Lower lobe of right lung (tissue), 2 donors: ENCODE measurements around the gene MYO9A. TPM values are rescaled to one million over a fixed set of nuclear protein-coding genes. Genes with fewer than 3 reads are reported as not detected.

Source experiments
- ATAC-seq, 2 donors: fragments of 200-7000 bp; cut with Tn5 transposase; one replicate each; pipeline ENCODE4 v1.9.1; 2020 to 2022; ENCODE audit warnings: mild to moderate bottlenecking in 2 of 2, moderate library complexity in 2 of 2
- DNase-seq: peaks from one replicate; pipeline ENCODE4 v3.0.0-alpha.2; 2020
- H3K27ac ChIP-seq: fragments of 200-600 bp; one replicate; pipeline ENCODE4 v1.8.0; 2022
- H3K27me3 ChIP-seq: fragments of 200-600 bp; one replicate; pipeline ENCODE4 v1.8.0; 2022; ENCODE audit warnings: low read depth
- H3K36me3 ChIP-seq: fragments of 200-600 bp; one replicate; pipeline ENCODE4 v1.8.0; 2022; ENCODE audit warnings: mild to moderate bottlenecking
- H3K4me1 ChIP-seq: fragments of 200-600 bp; one replicate; pipeline ENCODE4 v1.8.0; 2022
- H3K4me3 ChIP-seq: fragments of 200-600 bp; one replicate; pipeline ENCODE4 v1.8.0; 2022; ENCODE audit warnings: mild to moderate bottlenecking
- H3K9me3 ChIP-seq: fragments of 200-600 bp; one replicate; pipeline ENCODE4 v1.8.0; 2022
- CTCF ChIP-seq: fragments of 200-600 bp; IDR thresholded peaks from one replicate; pipeline ENCODE4 v1.8.0; 2022; ENCODE audit warnings: antibody characterized with exemption, mild to moderate bottlenecking
- intact Hi-C: fragments of 100-400 bp; cut with DNase I; formaldehyde crosslinking; loops from one replicate; pipeline ENCODE4 v1.11.0; 2022
- total RNA-seq: library from RNA; stranded (reverse); fragmentation: NEBNext Ultra II Directional; extraction: Animal tissue kit (Norgen Biotek cat#: 25700); gene quantifications from one replicate; pipeline ENCODE4 v1.2.1, GENCODE V29; 2021
- donor health status: DM: no; HTN: yes; CAD: no; lungs with severe emphysema.

The MYO9A gene
- total RNA-seq, 1 donor from 2014 or later: 73.8 TPM

GRCh38 chr15:71914092-71914491 lies 203.9 kb downstream of the MYO9A start:
- no peaks in the 10 kb centered on the region for H3K9me3 ChIP-seq
- intact Hi-C loops: no loop called here
- H3K27ac ChIP-seq: no peak overlapping the region
- ATAC-seq (no peak), DNase-seq (no peak)
- H3K27me3 ChIP-seq: no peaks in the 10 kb centered on the region
- H3K36me3 ChIP-seq: peaks cover 9% of the 10 kb centered on the region
- no peak for TF ChIP-seq CTCF
- H3K4me3 ChIP-seq: no peak overlapping the region
- H3K4me1 ChIP-seq: no peaks in the 10 kb centered on the region

DNA sequence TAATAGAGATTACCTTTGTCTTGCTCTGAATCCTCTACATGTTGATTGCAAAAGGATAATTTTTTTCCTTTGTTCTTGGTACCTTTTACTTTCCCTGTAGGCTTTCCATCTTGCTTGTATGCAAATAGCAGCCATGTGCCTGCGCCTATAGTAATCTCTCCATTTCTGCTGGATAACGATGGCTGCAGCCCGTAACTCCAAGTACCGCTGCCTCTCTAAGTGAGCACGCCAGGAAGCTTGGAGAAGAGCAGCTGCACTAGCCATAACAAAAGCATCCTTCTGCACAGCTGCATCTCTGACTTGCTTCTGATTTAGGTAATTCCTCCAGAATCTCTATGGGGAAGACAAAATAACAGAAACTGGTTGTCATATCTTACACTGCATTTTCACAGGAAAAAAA lies 218.3 kb downstream of the MYO9A start:
- Histone ChIP-seq H3K9me3 (no peaks in the 10 kb centered on the region), H3K36me3 (peaks cover 76% of the 10 kb centered on the region), H3K4me3 (no peak overlapping the region), H3K4me1 (no peaks in the 10 kb centered on the region), H3K27me3 (no peaks in the 10 kb centered on the region), H3K27ac (no peak overlapping the region)
- TF ChIP-seq CTCF: no peak
- ATAC-seq (no peak), DNase-seq (no peak)
- intact Hi-C loops: no loop called here

- no peaks in the 10 kb centered on the region for H3K9me3 ChIP-seq
- intact Hi-C loops: no loop called here
- no peak for DNase-seq
- no peak for TF ChIP-seq CTCF
- H3K4me3 ChIP-seq: no peak overlapping the region
- no peaks in the 10 kb centered on the region for H3K4me1 ChIP-seq
- no peak overlapping the region for H3K27ac ChIP-seq
- ATAC-seq: no peak
- H3K36me3 ChIP-seq: peaks cover 42% of the 10 kb centered on the region
- no peaks in the 10 kb centered on the region for H3K27me3 ChIP-seq
Measured at GRCh38 chr15:71893691-71894090, 224.3 kb downstream of the MYO9A start.

GRCh38 chr15:71892335-71892734 lies 225.6 kb downstream of the MYO9A start:
- H3K27ac ChIP-seq: no peak overlapping the region
- H3K9me3 ChIP-seq: no peaks in the 10 kb centered on the region
- no peak for TF ChIP-seq CTCF
- no peak overlapping the region for H3K4me3 ChIP-seq
- ATAC-seq (no peak), DNase-seq (no peak)
- peaks cover 39% of the 10 kb centered on the region for H3K36me3 ChIP-seq
- no peaks in the 10 kb centered on the region for H3K27me3 ChIP-seq
- no peaks in the 10 kb centered on the region for H3K4me1 ChIP-seq
- intact Hi-C loops: no loop called here

DNA sequence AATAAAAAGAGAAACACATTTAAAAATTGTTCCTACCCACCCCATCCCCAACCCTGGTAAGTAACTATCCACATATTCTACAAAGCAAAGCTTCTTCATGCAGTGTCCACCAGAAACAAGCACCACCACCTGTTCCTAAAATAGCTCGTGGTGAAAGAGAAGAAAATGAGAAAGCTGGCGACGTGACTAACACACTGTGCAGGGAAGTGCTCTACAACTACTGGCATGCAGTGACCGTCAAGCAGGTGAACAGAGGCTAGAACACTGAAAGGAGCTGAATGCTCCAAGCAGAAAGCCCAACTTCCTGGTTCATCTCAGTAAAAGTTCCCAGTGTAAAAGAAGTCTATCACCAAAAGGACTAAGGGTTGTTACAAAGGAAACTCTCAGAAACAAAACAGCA lies 226.9 kb downstream of the MYO9A start:
- Histone ChIP-seq H3K27me3 (no peaks in the 10 kb centered on the region), H3K4me1 (no peaks in the 10 kb centered on the region), H3K36me3 (peaks cover 47% of the 10 kb centered on the region), H3K4me3 (no peak overlapping the region), H3K9me3 (no peaks in the 10 kb centered on the region), H3K27ac (no peak overlapping the region)
- peak; percentile 15 to 72 for ATAC-seq
- TF ChIP-seq CTCF: no peak
- intact Hi-C loops: no loop called here
- no peak for DNase-seq

DNA sequence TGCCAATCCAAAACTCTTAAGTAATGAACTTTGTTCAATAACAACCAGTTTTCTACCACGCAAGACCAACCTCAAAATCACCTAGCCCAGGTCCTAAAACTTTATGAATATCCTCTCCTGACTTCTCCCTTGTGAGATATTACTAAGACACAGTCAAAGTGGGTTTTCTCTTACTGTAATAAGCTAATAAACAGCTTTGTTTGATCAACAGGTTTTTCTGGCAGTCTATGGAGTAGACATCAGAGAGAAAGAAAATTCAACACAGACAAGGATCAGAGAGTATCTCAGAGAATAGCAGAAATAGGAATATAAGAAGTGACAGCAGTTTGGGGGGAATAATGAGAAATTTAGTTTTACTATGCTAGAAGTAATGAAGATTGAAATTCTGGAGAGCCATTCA lies 228.0 kb downstream of the MYO9A start:
- no peak overlapping the region for H3K4me3 ChIP-seq
- ATAC-seq: no peak
- no peaks in the 10 kb centered on the region for H3K27me3 ChIP-seq
- H3K4me1 ChIP-seq: no peaks in the 10 kb centered on the region
- H3K27ac ChIP-seq: no peak overlapping the region
- intact Hi-C loops: no loop called here
- no peaks in the 10 kb centered on the region for H3K9me3 ChIP-seq
- DNase-seq: no peak
- TF ChIP-seq CTCF: no peak
- H3K36me3 ChIP-seq: peaks cover 57% of the 10 kb centered on the region
